MCF 10A (cell line): ENCODE results near the gene DGKD. TPM values are rescaled to one million over a fixed set of nuclear protein-coding genes. Genes with fewer than 3 reads are reported as not detected.

Experiments
- BruUV-seq: library from RNA; stranded (reverse); fragments of 400-500 nt; replicated peaks from 2 replicates; lab custom pipeline; 2021; lab: Mats Ljungman, UMichigan
- CTCF ChIA-PET: fragments of 300-600 bp; sonication (Branson Sonifier 250); formaldehyde crosslinking; extraction: SDS; loops from one replicate; lab custom pipeline; 2021; ENCODE audit warnings: antibody characterized with exemption, inconsistent platforms; lab: Yijun Ruan, JAX
- POLR2A ChIA-PET: fragments of 300-600, 350-650 bp; sonication (Branson Sonifier 250); formaldehyde crosslinking; extraction: SDS; loops from one replicate; lab custom pipeline; 2020; ENCODE audit warnings: antibody characterized with exemption, inconsistent platforms; lab: Yijun Ruan, JAX
- DNase-seq: peaks from one replicate; pipeline ENCODE4 v3.0.0-alpha.2; 2018; ENCODE audit not compliant: unreplicated experiment
- H3K27ac Mint-ChIP-seq: one replicate; pipeline ENCODE4 v1.8.0; 2022; ENCODE audit warnings: mild to moderate bottlenecking, low read depth, mixed read lengths; ENCODE audit not compliant: unreplicated experiment
- H3K27me3 Mint-ChIP-seq: one replicate; pipeline ENCODE4 v1.8.0; 2022; ENCODE audit warnings: mixed read lengths; ENCODE audit not compliant: insufficient read depth, unreplicated experiment
- H3K36me3 Mint-ChIP-seq: one replicate; pipeline ENCODE4 v1.8.0; 2022; ENCODE audit warnings: mild to moderate bottlenecking, moderate library complexity, mixed read lengths; ENCODE audit not compliant: insufficient read depth, unreplicated experiment
- H3K4me1 Mint-ChIP-seq: one replicate; pipeline ENCODE4 v1.8.0; 2022; ENCODE audit warnings: mixed read lengths; ENCODE audit not compliant: insufficient read depth, unreplicated experiment
- H3K4me3 Mint-ChIP-seq: one replicate; pipeline ENCODE4 v1.8.0; 2022; ENCODE audit warnings: mild to moderate bottlenecking, moderate library complexity, mixed read lengths; ENCODE audit not compliant: unreplicated experiment
- H3K9me3 Mint-ChIP-seq: one replicate; pipeline ENCODE4 v1.8.0; 2022; ENCODE audit warnings: mixed read lengths; ENCODE audit not compliant: unreplicated experiment
- intact Hi-C: fragments of 100-400 bp; cut with micrococcal nuclease; formaldehyde crosslinking; loops from 2 replicates; pipeline ENCODE4 v1.14.1; 2022
- total RNA-seq: library from RNA; stranded (reverse); gene quantifications from 2 replicates; pipeline ENCODE4 v1.2.3, GENCODE V29; 2022
- TF ChIP-seq, protein P1 (sequence below): fragments of 200-600 bp; IDR thresholded peaks from one replicate; pipeline ENCODE4 v1.8.0; 2022; ENCODE audit warnings: antibody characterized with exemption, mild to moderate bottlenecking; ENCODE audit not compliant: unreplicated experiment

DGKD gene
- total RNA-seq, 1 experiment from 2014 or later, result 59.1 TPM

DNA sequence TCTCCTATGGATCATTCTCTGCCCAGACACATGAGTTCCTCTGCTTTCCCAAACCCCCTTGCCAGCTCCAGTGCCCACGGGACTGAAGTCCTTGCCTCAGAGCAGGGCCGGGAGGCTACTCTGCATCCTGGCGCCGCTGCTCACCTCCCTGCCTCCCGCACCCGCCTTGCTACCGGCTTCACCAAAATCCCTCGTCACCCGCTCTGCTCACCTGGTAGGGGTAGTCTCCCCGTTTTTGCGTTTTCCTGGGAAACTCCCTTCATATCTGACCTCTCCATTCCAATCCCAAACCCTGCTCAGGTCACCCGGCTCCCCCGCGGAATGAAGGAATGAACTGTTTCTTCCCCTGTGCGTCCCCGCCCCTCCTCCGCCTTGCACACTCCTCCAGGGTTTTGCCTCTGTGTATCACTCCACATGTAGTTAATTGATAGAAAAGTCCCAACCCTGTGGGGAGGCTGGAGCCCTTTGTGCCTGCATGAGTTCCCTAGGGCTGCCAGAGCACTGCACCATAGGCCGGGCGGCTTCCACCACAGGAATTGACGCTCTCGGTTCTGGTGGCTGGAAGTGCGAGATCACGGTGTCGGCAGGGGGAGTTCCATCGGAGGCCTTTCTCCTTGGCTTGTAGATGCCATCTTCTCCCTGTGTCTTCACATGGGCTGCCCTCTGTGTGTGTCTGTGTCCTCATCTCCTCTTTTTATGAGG, 2.0 kb upstream of the DGKD start:
- Mint-ChIP-seq H3K4me1 (peaks cover 61% of the 10 kb centered on the region), H3K4me3 (peak overlapping the region; percentile 7), H3K36me3 (peaks cover 6% of the 10 kb centered on the region), H3K9me3 (no peaks in the 10 kb centered on the region), H3K27me3 (no peaks in the 10 kb centered on the region), H3K27ac (no peak overlapping the region)
- CTCF ChIA-PET, result interaction anchor here (0.5 to 1.4 kb wide), 5 partner anchors 10 to 1708 kb away, joined by 3 to 5 read pairs (median 3); no protein-coding TSS in a partner anchor
- intact Hi-C loops, result loop anchor here (5.0 kb wide), 1 partner anchor 60 kb away; no protein-coding TSS in a partner anchor
- TF ChIP-seq, protein P1, sequence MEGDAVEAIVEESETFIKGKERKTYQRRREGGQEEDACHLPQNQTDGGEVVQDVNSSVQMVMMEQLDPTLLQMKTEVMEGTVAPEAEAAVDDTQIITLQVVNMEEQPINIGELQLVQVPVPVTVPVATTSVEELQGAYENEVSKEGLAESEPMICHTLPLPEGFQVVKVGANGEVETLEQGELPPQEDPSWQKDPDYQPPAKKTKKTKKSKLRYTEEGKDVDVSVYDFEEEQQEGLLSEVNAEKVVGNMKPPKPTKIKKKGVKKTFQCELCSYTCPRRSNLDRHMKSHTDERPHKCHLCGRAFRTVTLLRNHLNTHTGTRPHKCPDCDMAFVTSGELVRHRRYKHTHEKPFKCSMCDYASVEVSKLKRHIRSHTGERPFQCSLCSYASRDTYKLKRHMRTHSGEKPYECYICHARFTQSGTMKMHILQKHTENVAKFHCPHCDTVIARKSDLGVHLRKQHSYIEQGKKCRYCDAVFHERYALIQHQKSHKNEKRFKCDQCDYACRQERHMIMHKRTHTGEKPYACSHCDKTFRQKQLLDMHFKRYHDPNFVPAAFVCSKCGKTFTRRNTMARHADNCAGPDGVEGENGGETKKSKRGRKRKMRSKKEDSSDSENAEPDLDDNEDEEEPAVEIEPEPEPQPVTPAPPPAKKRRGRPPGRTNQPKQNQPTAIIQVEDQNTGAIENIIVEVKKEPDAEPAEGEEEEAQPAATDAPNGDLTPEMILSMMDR, result no peak
- no peak for DNase-seq
- BruUV-seq, result no TSS peak
- POLR2A ChIA-PET, result interaction anchor here (1.2 kb wide), 1 partner anchor 33 kb away, joined by 3 read pairs; no protein-coding TSS in a partner anchor

DNA sequence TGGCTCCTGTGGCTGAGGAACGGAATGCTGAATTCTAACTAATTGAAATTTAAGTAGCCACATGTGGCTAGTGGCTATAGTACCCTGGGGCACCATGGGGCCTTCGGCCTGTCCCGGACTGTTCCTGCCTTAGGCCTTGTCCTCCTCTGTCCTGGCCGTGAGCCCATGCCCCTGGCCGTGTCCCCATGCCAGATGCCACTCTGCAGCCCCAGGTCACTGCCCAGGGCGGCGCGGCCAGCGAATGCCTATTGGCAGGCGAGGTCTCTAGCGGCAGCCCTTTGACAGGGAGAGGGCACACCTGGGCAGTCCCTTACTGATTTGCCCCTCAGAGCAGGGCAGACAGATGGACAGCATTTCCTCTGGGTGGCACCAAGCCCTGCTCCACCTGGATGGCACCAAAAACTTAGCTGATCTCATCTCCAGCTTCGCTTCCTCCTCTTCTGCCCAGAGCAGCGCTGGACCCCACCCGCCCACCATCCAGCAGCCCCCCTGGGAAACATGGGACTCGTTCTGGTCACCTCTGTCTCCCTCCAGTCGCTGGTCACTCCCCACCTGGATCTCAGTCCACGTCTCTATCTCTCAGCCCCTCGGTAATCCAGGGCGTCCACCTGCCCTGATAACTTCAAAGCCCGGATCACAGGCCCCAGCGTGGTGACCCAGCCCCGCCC, 1.1 kb upstream of the DGKD start:
- TF ChIP-seq, protein P1, result no peak
- no peak overlapping the region for H3K27ac Mint-ChIP-seq
- no peak for DNase-seq
- H3K36me3 Mint-ChIP-seq, result peaks cover 6% of the 10 kb centered on the region
- peaks cover 61% of the 10 kb centered on the region for H3K4me1 Mint-ChIP-seq
- no peaks in the 10 kb centered on the region for H3K27me3 Mint-ChIP-seq
- H3K9me3 Mint-ChIP-seq, result no peaks in the 10 kb centered on the region
- H3K4me3 Mint-ChIP-seq, result peak overlapping the region; percentile 75
- POLR2A ChIA-PET, result interaction anchor here (0.6 to 1.5 kb wide), 3 partner anchors 31 to 72 kb away, joined by 3 to 5 read pairs (median 4); no protein-coding TSS in a partner anchor
- CTCF ChIA-PET, result interaction anchor here (0.7 to 1.7 kb wide), 10 partner anchors 9 to 90 kb away, joined by 3 to 10 read pairs (median 4); no protein-coding TSS in a partner anchor
- intact Hi-C loops, result loop anchor here (5.0 kb wide), 1 partner anchor 61 kb away; no protein-coding TSS in a partner anchor
- BruUV-seq, result no TSS peak

DNA sequence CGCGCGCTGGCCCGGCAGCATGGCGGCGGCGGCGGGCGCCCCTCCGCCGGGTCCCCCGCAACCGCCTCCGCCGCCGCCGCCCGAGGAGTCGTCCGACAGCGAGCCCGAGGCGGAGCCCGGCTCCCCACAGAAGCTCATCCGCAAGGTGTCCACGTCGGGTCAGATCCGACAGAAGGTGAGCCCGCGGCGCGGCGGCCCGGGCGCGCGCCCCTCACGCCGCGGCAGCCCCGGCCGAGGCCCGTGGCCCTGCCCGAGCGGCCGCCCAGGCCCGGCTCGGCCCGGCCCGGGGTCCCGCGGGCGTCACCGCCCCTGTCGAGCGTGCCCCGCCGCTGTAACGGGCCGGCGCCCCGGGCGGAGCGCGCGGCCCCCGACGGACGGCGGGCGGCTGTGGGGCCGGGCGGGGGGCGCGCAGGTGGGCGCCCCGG, 218 bp downstream of the DGKD start:
- POLR2A ChIA-PET, result interaction anchor here (0.6 to 2.0 kb wide), 7 partner anchors 11 to 1068 kb away, joined by 3 to 8 read pairs (median 4); no protein-coding TSS in a partner anchor
- BruUV-seq, result no TSS peak
- Mint-ChIP-seq H3K4me3 (peak overlapping the region; percentile 75), H3K36me3 (peaks cover 6% of the 10 kb centered on the region), H3K27ac (peak overlapping the region; percentile 0), H3K9me3 (no peaks in the 10 kb centered on the region), H3K4me1 (peaks cover 59% of the 10 kb centered on the region), H3K27me3 (no peaks in the 10 kb centered on the region)
- intact Hi-C loops, result loop anchor here (5.0 kb wide), 1 partner anchor 62 kb away; no protein-coding TSS in a partner anchor
- TF ChIP-seq, protein P1, result no peak
- CTCF ChIA-PET, result interaction anchor here (0.6 to 1.7 kb wide), 8 partner anchors 8 to 77 kb away, joined by 3 to 6 read pairs (median 3); no protein-coding TSS in a partner anchor
- no peak for DNase-seq
